ENCODE data around the gene ACSS2.

DNA sequence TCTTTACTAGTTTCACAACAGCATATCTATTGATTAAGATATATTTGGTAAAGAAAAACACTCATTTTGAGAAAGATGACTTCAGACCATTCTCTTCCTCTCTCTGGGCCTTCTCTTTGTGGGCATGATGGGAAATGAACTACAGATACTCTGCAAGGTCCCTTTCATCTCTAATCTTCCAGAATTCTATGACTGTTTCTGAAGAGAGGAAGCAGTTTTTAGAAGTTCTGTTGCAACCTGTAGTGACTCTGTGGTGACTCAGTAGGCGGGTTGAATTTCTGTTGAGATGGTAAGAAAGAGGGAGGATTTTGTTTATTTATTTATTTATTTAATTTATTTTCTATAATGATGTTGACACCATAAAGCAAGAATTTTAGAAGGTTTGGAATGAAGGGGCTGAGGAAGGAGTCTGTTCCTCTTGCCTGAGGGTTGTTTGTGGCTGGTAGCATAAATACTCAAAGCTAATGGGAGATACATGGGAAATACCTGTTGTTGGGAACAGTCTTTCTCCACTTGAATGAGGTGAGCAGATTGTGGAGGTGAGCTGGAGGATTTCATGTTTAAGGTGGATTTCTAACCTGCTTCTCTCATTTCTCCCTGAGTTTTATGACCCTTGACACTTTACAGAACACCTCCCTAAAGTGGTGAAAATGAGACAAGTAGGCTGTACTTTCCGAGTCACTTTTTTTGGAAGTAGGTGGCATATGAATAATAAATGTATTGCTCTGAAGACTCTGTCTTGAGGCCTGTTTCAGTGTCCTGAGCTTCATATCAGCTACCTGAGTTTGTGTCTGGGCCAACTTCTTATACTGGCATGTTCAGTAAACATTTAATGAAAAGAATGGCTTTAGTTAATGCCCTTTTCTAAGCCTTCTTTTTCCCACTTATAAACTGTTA lies 15.0 kb downstream of the ACSS2 start:
- TF ChIP-seq, protein P1, sequence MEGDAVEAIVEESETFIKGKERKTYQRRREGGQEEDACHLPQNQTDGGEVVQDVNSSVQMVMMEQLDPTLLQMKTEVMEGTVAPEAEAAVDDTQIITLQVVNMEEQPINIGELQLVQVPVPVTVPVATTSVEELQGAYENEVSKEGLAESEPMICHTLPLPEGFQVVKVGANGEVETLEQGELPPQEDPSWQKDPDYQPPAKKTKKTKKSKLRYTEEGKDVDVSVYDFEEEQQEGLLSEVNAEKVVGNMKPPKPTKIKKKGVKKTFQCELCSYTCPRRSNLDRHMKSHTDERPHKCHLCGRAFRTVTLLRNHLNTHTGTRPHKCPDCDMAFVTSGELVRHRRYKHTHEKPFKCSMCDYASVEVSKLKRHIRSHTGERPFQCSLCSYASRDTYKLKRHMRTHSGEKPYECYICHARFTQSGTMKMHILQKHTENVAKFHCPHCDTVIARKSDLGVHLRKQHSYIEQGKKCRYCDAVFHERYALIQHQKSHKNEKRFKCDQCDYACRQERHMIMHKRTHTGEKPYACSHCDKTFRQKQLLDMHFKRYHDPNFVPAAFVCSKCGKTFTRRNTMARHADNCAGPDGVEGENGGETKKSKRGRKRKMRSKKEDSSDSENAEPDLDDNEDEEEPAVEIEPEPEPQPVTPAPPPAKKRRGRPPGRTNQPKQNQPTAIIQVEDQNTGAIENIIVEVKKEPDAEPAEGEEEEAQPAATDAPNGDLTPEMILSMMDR (IDR thresholded peaks at IDR 0.05) = no peak
- TF ChIP-seq POLR2A (IDR thresholded peaks at IDR 0.05; ENCODE audit: low read depth) (no peak), EP300 (IDR thresholded peaks at IDR 0.05) (no peak), POLR2AphosphoS5 (IDR thresholded peaks at IDR 0.05) (no peak)
